Endothelial cell (in vitro differentiated cells): ENCODE measurements around the gene BGN. TPM values are rescaled to one million over a fixed set of nuclear protein-coding genes. Genes with fewer than 3 reads are reported as not detected.
A peak's percentile ranks its signal among the peaks of the same experiment; 100 is the strongest.

Experiments used
- DNase-seq: peaks from one replicate; pipeline ENCODE4 v3.0.0; 2021; ENCODE audit warnings: low spot score
- H3K27ac Mint-ChIP-seq: one replicate; pipeline ENCODE4 v1.8.0; 2021; ENCODE audit warnings: mixed read lengths, inconsistent platforms; ENCODE audit not compliant: unreplicated experiment
- H3K27me3 Mint-ChIP-seq: one replicate; pipeline ENCODE4 v1.8.0; 2021; ENCODE audit warnings: mild to moderate bottlenecking, moderate library complexity, mixed read lengths, inconsistent platforms; ENCODE audit not compliant: unreplicated experiment
- H3K36me3 Mint-ChIP-seq: one replicate; pipeline ENCODE4 v1.8.0; 2021; ENCODE audit warnings: mild to moderate bottlenecking, low read depth, mixed read lengths, inconsistent platforms; ENCODE audit not compliant: unreplicated experiment
- H3K4me1 Mint-ChIP-seq: one replicate; pipeline ENCODE4 v1.8.0; 2021; ENCODE audit warnings: mild to moderate bottlenecking, mixed read lengths, inconsistent platforms; ENCODE audit not compliant: unreplicated experiment
- H3K4me3 Mint-ChIP-seq: one replicate; pipeline ENCODE4 v1.8.0; 2021; ENCODE audit warnings: mild to moderate bottlenecking, mixed read lengths, inconsistent platforms; ENCODE audit not compliant: unreplicated experiment
- H3K9me3 Mint-ChIP-seq: one replicate; pipeline ENCODE4 v1.8.0; 2021; ENCODE audit warnings: mixed read lengths, inconsistent platforms; ENCODE audit not compliant: unreplicated experiment
- CTCF ChIP-seq: fragments of 200-600 bp; sonication (generic); IDR thresholded peaks from one replicate; pipeline ENCODE4 v1.5.0; 2021; ENCODE audit warnings: antibody characterized with exemption; ENCODE audit not compliant: unreplicated experiment
- total RNA-seq: library from RNA; stranded (reverse); fragmentation: NEBNext Ultra II Directional; extraction: Animal tissue kit (Norgen Biotek cat#: 25700); gene quantifications from one replicate; pipeline ENCODE4 v1.2.1, GENCODE V29; 2021; ENCODE audit not compliant: unreplicated experiment

Gene BGN
- total RNA-seq, 1 donor from 2014 or later: 393 TPM

DNA sequence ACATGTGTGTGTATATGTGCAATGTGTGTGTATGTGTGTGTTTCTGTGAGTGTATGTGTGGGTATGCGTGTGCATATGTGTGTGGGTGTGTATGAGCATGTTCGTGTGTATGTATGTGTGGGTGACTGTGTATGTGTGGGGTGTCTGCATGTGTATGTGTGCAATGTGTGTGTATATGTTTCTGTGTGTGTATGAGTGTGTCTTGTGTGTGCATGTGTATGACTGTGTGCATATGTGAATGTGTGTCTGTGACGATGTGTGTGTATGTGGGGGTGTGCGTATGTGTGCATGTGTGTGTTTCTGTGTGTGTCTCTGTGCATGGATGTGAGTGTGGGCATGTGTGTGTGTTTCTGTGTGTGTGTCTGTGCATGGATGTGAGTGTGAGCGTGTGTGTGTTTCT is 18.5 kb downstream of the BGN start:
- no peak for TF ChIP-seq CTCF
- Mint-ChIP-seq H3K36me3 (peaks cover 6% of the 10 kb centered on the region), H3K4me3 (no peak overlapping the region), H3K27ac (no peak overlapping the region), H3K27me3 (peaks cover 17% of the 10 kb centered on the region), H3K4me1 (peaks cover 4% of the 10 kb centered on the region), H3K9me3 (no peaks in the 10 kb centered on the region)
- DNase-seq: no peak

DNA sequence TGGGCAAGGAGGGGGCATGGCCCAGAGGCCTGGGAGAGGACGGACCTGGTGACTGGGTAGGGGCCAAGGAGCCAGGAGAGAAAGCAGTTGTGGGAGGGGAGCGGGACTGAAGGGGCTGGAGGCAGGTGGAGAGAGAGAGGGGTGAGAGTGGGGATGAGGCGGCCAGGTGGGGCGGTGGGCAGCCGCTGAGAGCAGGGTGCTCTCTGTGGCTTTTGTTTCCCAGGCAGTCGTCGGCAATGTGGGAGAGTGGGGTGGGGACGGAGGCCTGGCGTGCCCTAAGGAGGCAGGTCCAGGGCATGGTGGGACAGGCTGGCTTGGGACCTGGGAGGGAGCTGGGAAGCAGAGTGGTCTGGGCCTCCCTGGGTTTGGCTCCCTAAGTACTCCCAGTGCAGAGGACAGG is 19.5 kb downstream of the BGN start:
- no peaks in the 10 kb centered on the region for H3K9me3 Mint-ChIP-seq
- no peak for DNase-seq
- no peak overlapping the region for H3K4me3 Mint-ChIP-seq
- peaks cover 8% of the 10 kb centered on the region for H3K4me1 Mint-ChIP-seq
- no peak overlapping the region for H3K27ac Mint-ChIP-seq
- TF ChIP-seq CTCF: no peak
- peaks cover 6% of the 10 kb centered on the region for H3K36me3 Mint-ChIP-seq
- H3K27me3 Mint-ChIP-seq: peaks cover 22% of the 10 kb centered on the region

GRCh38 chrX:153515435-153515834 is 20.7 kb downstream of the BGN start:
- H3K36me3 Mint-ChIP-seq: peaks cover 6% of the 10 kb centered on the region
- no peak for DNase-seq
- H3K4me1 Mint-ChIP-seq: peaks cover 8% of the 10 kb centered on the region
- no peak overlapping the region for H3K4me3 Mint-ChIP-seq
- H3K27ac Mint-ChIP-seq: no peak overlapping the region
- peaks cover 22% of the 10 kb centered on the region for H3K27me3 Mint-ChIP-seq
- no peak for TF ChIP-seq CTCF
- H3K9me3 Mint-ChIP-seq: no peaks in the 10 kb centered on the region

GRCh38 chrX:153516073-153516472 is 21.3 kb downstream of the BGN start:
- Mint-ChIP-seq H3K9me3 (no peaks in the 10 kb centered on the region), H3K27ac (peak overlapping the region; percentile 61), H3K4me1 (peaks cover 8% of the 10 kb centered on the region), H3K27me3 (peaks cover 22% of the 10 kb centered on the region), H3K4me3 (peak overlapping the region; percentile 74), H3K36me3 (peaks cover 6% of the 10 kb centered on the region)
- no peak for DNase-seq
- no peak for TF ChIP-seq CTCF

DNA sequence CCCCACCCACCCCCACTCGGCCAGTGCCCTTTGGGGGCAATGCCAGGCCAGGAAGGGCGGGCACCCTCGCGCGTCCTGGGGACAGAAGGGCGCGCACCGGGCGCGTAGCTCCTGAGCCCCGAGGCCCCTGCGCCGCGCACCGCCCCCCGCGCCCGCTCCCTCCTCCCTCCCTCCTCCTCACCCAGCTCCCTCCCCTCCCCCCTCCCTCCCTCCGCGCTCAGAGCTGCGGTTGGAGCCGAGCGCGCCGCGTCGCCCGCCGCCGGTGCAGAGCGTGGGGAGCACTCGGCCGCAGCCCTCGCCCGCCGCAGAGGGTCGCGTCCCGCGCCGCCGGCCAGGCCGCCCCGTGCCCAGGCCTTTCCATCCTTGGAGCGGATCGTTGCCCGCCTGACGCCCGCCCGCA is 22.6 kb downstream of the BGN start, which contains the start of gene ATP2B3:
Gene ATP2B3 (plus strand): TSS at position 220 of the 400 bp plus-strand sequence. CDS start 18,606 bp downstream, outside the sequence.
- Mint-ChIP-seq H3K4me1 (peaks cover 8% of the 10 kb centered on the region), H3K27me3 (peaks cover 24% of the 10 kb centered on the region), H3K27ac (no peak within 1 kb of the TSS)

More for the DNA sequence above, 22.6 kb downstream of the BGN start, which contains the start of gene ATP2B3:
- no peak for DNase-seq
- Mint-ChIP-seq H3K4me3 (peak within 1 kb of the TSS; percentile 42), H3K36me3 (peaks cover 6% of the 10 kb centered on the region), H3K9me3 (no peaks in the 10 kb centered on the region)
- TF ChIP-seq CTCF: no peak
